ENCODE data around the gene TTLL8. TPM values are rescaled to one million over a fixed set of nuclear protein-coding genes. Genes with fewer than 3 reads are reported as not detected.

The TTLL8 gene
- total and polyA plus RNA-seq, 2 donors (not counting 3 experiments of a cell fraction or from before 2014, with no cell fraction given) = not detected

GRCh38 chr22:50017701-50018224, 40.3 kb downstream of the TTLL8 start:
- POLR2A ChIA-PET = interaction anchor here (0.6 kb wide), 1 partner anchor 11 kb away, joined by 3 read pairs; no protein-coding TSS in a partner anchor
- peaks cover 21 to 28% of the 10 kb centered on the region in 2 experiments for H3K27me3 ChIP-seq (ENCODE audit: control insufficient read depth in 2 of 2, insufficient read depth in 2 of 2, low read length in 2 of 2)
- H4K20me1 ChIP-seq (replicated peaks; ENCODE audit: control insufficient read depth, extremely low read depth, insufficient read depth, low read length) = no peaks in the 10 kb centered on the region
- no TSS peak for BruUV-seq (replicated peaks)
- TF ChIP-seq MYC (IDR thresholded peaks at IDR 0.05; ENCODE audit: low read depth, low read length) (no peak), CTCF (IDR thresholded peaks at IDR 0.05; ENCODE audit: extremely low read depth in 1 of 2, insufficient read depth in 1 of 2, low read depth in 1 of 2, low read length in 2 of 2) (no peak), EZH2 (IDR thresholded peaks at IDR 0.05; ENCODE audit: borderline replicate concordance, low read depth, low read length, severe bottlenecking) (no peak), POLR2A (IDR thresholded peaks at IDR 0.05; ENCODE audit: low read depth, low read length) (no peak), POLR2AphosphoS5 (IDR thresholded peaks at IDR 0.05; ENCODE audit: insufficient read depth, low read depth, low read length) (no peak), GATA2 (IDR thresholded peaks at IDR 0.05; ENCODE audit: insufficient read depth, insufficient read length, low read depth, low read length) (no peak), JUN (IDR thresholded peaks at IDR 0.05; ENCODE audit: borderline replicate concordance, insufficient read depth, insufficient read length, low read depth) (no peak), FOS (IDR thresholded peaks at IDR 0.05; ENCODE audit: borderline replicate concordance, insufficient read depth, low read length) (no peak)
- TF ChIP-seq, protein P1, sequence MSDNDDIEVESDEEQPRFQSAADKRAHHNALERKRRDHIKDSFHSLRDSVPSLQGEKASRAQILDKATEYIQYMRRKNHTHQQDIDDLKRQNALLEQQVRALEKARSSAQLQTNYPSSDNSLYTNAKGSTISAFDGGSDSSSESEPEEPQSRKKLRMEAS (IDR thresholded peaks at IDR 0.05; ENCODE audit: insufficient read depth, insufficient read length) = no peak
- H3K4me1 ChIP-seq (ENCODE audit: control insufficient read depth, extremely low read depth, insufficient read depth, low read length) = no peaks in the 10 kb centered on the region
- no peaks in the 10 kb centered on the region for H3K79me2 ChIP-seq (ENCODE audit: control insufficient read depth, insufficient read depth, low read length)
- no peak overlapping the region for H3K4me3 ChIP-seq (replicated peaks in 1 of 3; ENCODE audit: insufficient read depth in 1 of 3, low read depth in 1 of 3, low read length in 3 of 3)
- H3K9ac ChIP-seq (replicated peaks; ENCODE audit: extremely low read depth, insufficient read depth, low read length) = no peak overlapping the region
- no peaks in the 10 kb centered on the region for H3K36me3 ChIP-seq (ENCODE audit: control insufficient read depth in 2 of 2, extremely low read depth in 1 of 2, insufficient read depth in 2 of 2, low read length in 2 of 2)
- CTCF ChIA-PET = interaction anchor here (0.7 to 1.6 kb wide), 2 partner anchors 13 to 39 kb away, joined by 3 to 14 read pairs; no protein-coding TSS in a partner anchor
- H2AFZ ChIP-seq (ENCODE audit: low read depth, low read length) = no peak overlapping the region
- no peaks in the 10 kb centered on the region for H3K9me3 ChIP-seq (replicated peaks; ENCODE audit: control insufficient read depth, insufficient read depth, low read length)
- intact Hi-C loops (cut with micrococcal nuclease) = no loop called here
- no peak overlapping the region for H3K4me2 ChIP-seq (ENCODE audit: insufficient read depth, low read length)
- no peak overlapping the region for H3K27ac ChIP-seq (ENCODE audit: insufficient read depth, low read depth, low read length)
- DNase-seq (ENCODE audit: low read depth, low spot score) (no peak), FAIRE-seq (no peak)
- no peaks in the 10 kb centered on the region for H3K9me1 ChIP-seq (replicated peaks; ENCODE audit: control insufficient read depth, extremely low read depth, insufficient read depth, low read length)
- dilution Hi-C loops (cut with MboI; ENCODE audit: extremely low pct_ligation_motif_present, low sequenced_read_pairs) = no loop called here
